Kasumi-1 (cell line): Measurements from ENCODE around the gene NCF4.

Experiments used
- DNase-seq, 2 experiments: peaks; one replicate each; lab custom pipeline; 2025; lab: John Stamatoyannopoulos, UW

NCF4 gene

GRCh38 chr22:36894266-36894665 is 33.5 kb downstream of the NCF4 start:
- DNase-seq = no peak

GRCh38 chr22:36897611-36898010 is 36.8 kb downstream of the NCF4 start:
- DNase-seq = no peak

GRCh38 chr22:36898690-36899089 is 37.9 kb downstream of the NCF4 start:
- DNase-seq = no peak

DNA sequence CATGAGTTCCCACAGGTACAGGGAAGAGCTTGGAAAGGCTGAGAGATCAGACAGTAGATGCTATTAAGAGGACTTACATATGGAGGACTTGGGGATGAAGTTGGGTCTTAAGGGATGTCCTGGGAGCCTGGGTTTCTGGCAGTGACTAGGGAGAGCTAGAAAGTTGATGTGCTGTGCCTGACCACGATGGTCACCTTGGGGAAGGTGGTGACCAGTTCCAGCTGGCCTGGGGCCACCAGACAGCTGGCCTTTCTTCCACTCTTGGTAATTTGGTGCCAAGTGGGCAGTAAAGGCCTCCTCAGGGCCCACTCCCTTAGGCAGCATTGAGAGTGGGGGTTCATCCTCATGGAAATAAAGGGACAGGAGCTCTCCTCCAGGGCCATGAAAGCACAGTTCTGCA is 38.7 kb downstream of the NCF4 start:
- DNase-seq = no peak

GRCh38 chr22:36900225-36900624 is 39.4 kb downstream of the NCF4 start:
- no peak for DNase-seq

GRCh38 chr22:36900880-36901279 is 40.1 kb downstream of the NCF4 start:
- no peak for DNase-seq

DNA sequence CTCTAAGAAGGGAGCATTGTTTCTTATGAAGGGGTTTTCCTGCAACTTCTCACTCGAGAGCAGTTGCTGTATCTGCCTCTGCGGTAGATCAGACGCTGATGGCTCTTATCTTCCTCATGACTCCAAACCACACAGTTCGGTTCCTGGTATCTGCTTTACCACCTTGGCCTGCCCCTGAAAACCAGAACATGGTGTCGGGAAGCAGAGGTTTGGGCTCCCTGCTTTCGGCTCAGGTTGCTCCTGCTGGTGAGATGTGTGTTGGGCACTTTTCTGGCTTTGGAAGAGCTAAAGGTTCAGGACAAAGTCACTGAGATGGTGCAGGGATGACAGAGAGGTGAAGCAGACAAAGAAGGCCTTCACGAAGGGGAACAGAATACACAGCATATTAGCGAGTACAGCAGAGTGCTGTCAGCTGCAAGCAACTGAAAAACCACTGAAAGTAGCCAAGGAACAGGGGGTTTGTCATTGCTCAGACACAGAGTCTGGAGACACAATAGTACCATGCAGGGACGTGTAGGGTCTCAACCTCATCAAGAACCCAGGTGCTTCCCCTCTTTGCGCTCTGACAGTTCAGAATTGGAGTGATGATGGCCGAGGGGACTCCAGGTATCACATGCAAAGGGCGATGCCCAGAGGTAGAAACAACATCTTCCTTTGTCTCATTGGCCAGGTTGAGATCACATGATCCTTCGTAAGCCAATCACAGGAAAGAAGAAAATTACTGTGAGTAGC is 40.8 kb downstream of the NCF4 start:
- no peak for DNase-seq

DNA sequence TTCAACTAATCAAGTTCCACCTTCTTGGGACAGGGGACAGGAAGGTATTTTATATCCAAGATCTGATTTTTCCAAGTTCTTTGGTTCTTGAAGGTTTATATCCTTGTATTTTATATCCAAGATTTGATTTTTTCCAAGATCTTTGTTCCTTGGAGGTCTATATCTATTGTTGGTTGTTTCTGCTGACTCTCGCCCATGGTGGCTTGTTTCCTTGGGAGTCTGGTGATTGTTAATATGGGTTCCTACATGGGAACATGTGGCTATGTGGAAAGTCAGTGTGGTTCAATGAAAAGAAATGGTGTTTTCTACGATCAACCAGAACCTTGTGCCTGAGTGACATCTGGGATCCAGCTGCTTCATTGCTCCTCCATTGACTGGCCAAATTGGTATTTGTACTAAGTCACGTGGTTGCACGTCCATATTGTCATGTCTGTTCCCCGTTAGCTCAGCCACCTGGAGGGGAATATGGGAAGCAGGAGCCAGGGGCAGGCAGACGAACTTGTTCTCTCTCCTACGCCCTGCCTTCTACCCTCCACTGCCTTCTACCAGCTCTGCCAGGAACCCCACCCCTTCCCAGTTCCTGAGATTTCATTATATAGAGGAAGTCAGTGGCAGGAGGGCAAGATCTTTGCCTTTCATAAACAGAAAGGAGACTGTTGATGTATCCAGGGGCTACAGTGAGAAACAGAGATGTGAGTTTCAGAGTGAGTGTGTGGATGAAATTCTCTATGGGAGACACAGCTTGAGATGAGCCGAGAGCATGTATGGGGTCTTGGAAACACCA is 41.5 kb downstream of the NCF4 start:
- no peak for DNase-seq

DNA sequence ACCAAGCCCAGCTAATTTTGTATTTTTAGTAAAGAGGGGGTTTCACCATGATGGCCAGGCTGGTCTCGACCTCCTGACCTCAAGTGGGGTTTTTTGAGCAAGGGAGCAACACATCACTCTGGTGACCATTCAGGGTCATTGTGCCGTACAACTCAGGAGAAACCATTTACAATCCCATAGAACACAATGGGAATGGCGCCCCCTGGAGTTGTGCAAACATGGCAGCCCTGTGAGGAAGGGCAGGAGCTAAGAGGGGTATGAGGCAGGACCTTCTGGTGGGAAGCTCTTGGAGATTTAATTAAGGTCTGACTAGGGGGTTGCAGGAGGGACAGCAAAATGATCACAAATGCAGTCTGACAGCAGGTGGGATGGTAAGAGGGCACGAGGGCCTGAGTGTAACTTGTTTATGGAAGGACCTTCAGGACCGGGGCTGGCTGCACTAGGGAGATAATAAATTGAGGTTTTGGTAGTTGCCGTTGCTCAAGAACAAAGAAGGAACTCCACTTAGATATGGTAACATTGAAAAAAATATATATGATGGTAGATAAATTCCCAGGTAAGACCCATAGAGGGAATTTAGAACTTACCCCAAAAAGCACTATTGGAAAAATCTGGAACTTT is 43.6 kb downstream of the NCF4 start:
- no peak for DNase-seq

DNA sequence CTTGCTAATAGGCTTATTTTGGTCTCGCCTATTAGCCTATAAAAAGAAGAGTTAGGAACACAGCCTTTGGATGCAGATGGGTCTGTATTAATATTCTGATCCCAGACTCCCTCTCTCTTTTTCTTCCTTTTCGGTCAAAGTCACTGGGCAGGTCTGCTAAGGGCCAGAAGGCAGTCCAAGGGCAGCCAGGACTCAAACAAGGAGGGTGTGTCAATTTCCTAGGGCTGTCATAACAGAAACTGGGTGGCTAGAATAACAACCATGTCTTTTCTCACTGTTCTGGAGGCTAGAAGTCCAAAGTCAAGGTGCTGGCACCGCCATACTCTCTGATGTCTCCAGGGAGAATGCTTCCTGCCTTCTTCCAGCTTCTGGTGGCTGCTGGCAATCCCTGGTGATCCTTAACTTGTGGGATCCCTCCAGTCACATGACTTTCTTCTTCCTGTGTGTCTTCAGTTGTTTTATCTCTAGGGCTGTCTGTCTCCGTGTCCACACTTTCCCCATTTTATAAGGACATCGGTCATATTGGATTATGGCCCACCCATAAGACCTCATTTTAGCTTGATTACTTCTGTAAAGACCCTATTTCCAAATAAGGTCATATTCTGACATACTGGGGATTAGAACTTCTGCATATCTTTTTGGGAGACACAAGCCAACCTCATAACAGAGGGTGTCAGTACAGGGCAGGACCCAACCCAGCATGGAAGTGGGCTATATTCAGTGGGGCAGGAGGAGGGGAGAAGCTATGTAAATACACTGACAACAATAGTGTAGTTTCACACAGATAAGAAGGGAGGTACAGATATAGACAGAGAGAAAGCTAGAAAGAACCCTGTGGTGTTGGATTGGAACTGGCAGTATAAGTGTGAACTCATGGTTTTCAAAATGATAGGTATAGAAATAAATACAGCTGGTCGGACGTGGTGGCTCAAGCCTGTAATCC is 46.7 kb downstream of the NCF4 start:
- DNase-seq = no peak

GRCh38 chr22:36910461-36910860 is 49.7 kb downstream of the NCF4 start:
- no peak for DNase-seq

- no peak for DNase-seq
Measured at GRCh38 chr22:36911887-36912661, 51.3 kb downstream of the NCF4 start.

DNA sequence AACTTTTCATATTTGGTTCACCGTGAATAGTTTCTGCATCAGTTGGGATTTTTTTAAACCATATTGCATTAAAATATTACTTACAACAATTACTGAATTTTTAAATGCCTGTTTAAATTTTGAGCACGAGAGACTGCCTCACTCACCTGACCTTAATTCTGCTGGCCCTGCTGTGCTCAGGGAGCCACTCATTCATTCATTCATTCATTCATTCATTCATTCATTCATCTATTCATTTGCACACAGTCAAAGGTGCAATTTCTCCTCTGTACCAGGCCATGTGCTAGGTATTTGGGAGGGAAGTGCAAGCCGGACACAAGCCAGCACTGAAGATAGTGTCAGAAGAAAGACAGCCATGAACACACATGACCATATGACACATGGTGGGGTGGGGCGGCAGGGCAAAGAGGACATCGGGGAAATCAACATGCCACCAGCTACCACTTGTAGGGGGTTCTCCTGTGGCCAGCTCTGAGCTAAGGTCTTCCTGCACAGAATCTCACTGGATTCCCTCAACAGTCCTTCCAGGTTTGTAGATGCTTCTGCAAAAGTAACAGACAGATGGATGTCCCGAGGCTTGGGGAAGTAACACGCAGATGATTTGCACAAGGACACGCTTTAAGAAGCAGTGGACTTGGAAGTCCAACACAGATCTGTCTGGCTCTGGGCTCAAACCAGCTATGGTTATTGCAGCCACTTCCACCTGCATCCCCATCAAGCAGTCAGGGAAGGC is 52.1 kb downstream of the NCF4 start:
- DNase-seq = no peak

DNA sequence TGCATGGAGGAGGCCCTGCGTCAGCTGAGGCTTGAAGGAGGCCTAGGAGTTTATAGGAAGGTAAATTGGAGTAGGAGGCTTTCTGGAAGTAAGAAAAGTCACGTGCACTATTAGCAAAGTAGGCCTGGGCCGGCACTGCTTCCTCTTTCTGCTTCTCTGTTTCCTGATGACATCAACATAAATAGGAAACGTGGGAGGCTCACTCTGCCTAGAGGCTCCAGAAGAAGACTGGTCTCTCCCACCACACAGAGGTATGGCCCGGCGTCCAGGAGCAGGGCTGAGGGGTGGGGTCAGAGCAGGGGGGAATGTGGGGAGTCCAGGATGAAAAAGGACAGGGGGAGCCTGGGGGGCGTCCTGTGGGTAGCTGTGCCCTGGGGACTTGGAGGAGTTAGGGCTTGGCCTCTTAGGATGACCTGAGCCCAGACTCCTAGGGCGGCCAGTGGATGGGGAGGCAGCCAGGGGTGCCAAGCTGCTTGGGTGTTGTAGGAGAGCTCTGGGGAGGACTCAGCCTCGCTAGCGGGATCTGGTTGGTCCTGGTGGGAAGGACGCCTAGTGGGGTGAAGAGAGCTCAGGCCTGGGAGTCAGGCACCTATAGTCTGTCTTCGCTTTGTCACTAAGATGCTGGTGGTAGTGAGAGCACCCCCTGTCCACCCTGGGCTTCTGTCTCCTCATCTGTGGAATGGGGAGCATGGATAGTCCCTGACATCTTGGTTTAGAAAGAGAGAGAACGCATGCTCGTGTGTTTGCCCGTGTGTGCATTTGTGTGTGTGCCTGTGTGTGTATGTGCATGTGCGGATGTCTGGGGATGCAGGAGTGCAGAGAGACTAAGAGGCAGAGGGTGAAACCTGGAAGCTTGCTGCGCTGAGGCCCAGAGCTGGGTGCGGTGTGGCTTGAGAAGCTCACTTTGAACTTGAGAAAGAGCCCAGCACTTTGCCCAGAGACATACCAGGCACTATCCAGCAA is 52.9 kb downstream of the NCF4 start, which contains the start of gene CSF2RB:
TSS of gene CSF2RB (plus strand) at position 202 of the 963 bp plus-strand sequence. CDS start 8,580 bp downstream, outside the sequence.
- DNase-seq = peak; percentile 89 to 97

GRCh38 chr22:36914390-36914752 is 53.6 kb downstream of the NCF4 start:
- DNase-seq = no peak

DNA sequence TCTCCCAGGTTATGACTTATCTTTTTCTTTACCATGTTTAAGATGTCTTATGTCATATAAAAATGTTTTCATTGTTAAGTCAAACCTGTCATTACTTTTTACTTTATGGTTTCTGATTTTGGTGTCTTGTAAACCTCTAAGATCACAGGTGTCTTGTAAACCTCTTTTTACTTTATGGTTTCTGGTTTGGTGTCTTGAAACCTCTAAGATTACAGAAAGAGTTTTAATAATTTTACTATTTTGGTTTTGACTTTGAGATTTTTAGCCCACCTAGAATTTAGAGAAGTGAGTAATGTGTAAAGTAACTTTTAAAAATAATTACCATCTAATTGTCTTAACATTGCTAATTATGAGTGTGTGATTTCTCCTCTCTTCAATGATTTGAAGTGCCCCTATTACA is 55.2 kb downstream of the NCF4 start:
- DNase-seq = no peak

DNA sequence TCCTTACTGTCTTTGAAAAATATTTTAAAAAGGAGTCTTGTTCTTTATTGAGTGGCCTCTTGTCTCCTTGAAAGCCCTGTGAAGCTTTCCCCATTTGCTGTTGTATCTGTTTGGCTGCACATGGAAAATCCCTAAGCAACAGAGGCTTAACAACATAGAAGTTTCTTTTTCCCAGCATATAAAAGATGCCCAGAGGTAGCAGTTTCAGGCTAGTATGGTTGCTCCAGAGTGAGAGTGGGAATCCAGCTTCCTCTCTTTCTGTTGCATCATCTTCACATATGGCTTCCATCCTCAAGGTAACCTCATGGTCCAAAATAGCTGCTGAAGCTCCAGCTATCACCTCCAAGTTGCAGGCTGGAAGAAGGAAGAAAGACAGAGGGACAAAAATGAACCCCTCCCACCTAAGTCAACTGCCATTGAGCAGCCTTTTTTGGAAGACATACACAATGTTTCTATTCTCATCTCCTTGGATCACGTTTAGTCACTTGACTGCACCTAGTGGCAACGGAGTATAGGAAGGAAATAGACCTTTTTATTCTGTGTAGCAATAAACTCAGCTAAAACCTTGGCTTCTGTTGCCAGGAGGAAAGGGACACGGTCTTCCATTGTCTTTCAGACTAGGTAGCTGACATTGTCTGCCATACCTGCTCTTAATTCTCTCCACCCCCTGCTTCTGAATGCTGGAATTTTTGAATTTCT is 57.9 kb downstream of the NCF4 start:
- no peak for DNase-seq

- DNase-seq = peak; percentile 68 to 76
Measured at GRCh38 chr22:36921309-36922104, 60.7 kb downstream of the NCF4 start.
